Lung (tissue), 12 donors: ENCODE measurements around the gene NUB1. TPM values are rescaled to one million over a fixed set of nuclear protein-coding genes. Genes with fewer than 3 reads are reported as not detected.

ENCODE experiments used
- ATAC-seq: fragments of 200-7000 bp; cut with Tn5 transposase; one replicate; pipeline ENCODE4 v1.9.1; 2020; ENCODE audit warnings: moderate number of reproducible peaks; ENCODE audit not compliant: insufficient read depth, low FRiP score
- DNase-seq, 3 donors: peaks; one replicate each; pipeline ENCODE4 v3.0.0-alpha.2; 2013 to 2017
- H3K27ac ChIP-seq, 2 donors: one replicate each; pipeline ENCODE4 v1.5.1; 2013; ENCODE audit warnings: mild to moderate bottlenecking in 2 of 2, moderate library complexity in 2 of 2, control low read depth in 1 of 2, inconsistent platforms in 1 of 2, low read depth in 1 of 2, low read length in 1 of 2
- H3K27me3 ChIP-seq, 3 donors: one replicate each; pipeline ENCODE4 v1.5.1; 2013; ENCODE audit warnings: low read length in 2 of 3; ENCODE audit not compliant: control insufficient read depth in 3 of 3, insufficient read depth in 3 of 3
- H3K36me3 ChIP-seq, 4 donors: one replicate each; pipeline ENCODE4 v1.5.1; 2013; ENCODE audit warnings: low read length in 4 of 4, mild to moderate bottlenecking in 1 of 4, moderate library complexity in 1 of 4; ENCODE audit not compliant: control insufficient read depth in 4 of 4, insufficient read depth in 4 of 4
- H3K4me1 ChIP-seq, 5 donors: one replicate each; pipeline ENCODE4 v1.5.1; 2013; ENCODE audit warnings: low read length in 5 of 5, mild to moderate bottlenecking in 2 of 5, moderate library complexity in 1 of 5; ENCODE audit not compliant: control insufficient read depth in 5 of 5, insufficient read depth in 5 of 5
- H3K4me3 ChIP-seq: one replicate; pipeline ENCODE4 v1.5.1; 2013; ENCODE audit warnings: mild to moderate bottlenecking, control low read depth, moderate library complexity
- H3K9ac ChIP-seq, 2 donors: one replicate each; pipeline ENCODE4 v1.5.1; 2013; ENCODE audit warnings: low read length in 2 of 2, control low read depth in 1 of 2; ENCODE audit not compliant: insufficient read depth in 1 of 2
- H3K9me3 ChIP-seq, 4 donors: one replicate each; pipeline ENCODE4 v1.5.1; 2013; ENCODE audit warnings: low read length in 3 of 4, mild to moderate bottlenecking in 1 of 4, moderate library complexity in 1 of 4; ENCODE audit not compliant: control insufficient read depth in 4 of 4, insufficient read depth in 3 of 4
- WGBS, 2 donors: extraction: QIAGEN DNeasy Blood & Tissue Kit; methylation state at CpG; one replicate each; pipeline ENCODE4 v1.1.7; 2013; 5-methylcytosine and 5-hydroxymethylcytosine counted together
- polyA plus RNA-seq, 2 donors: library from polyadenylated mRNA; stranded (reverse); fragments of 200-250 nt; gene quantifications; one replicate each; pipeline ENCODE4 v1.2.1, GENCODE V29; 2013
- total RNA-seq, 2 donors: library from RNA; depleted of rRNA in 1 of 2; stranded (reverse); fragments of >200 nt in 1 of 2; gene quantifications; one replicate each; pipeline ENCODE4 v1.2.1, GENCODE V29; 2014 to 2021
- TF ChIP-seq, protein P1 (sequence below): IDR thresholded peaks from 2 replicates; pipeline ENCODE4 v1.5.1; 2012; ENCODE audit warnings: mild to moderate bottlenecking; ENCODE audit errors: control extremely low read depth, extremely low read depth
- donor health status: control.
- donor health status: control.
- donor health status: Bipolar disorder and iron deficiency.
- donor health status: healthy.
- donor health status: DM: yes; HTN: yes; CAD: no.

Gene NUB1
- total and polyA plus RNA-seq, 4 donors: 22.6 to 47.4 (median 34.6) TPM

DNA sequence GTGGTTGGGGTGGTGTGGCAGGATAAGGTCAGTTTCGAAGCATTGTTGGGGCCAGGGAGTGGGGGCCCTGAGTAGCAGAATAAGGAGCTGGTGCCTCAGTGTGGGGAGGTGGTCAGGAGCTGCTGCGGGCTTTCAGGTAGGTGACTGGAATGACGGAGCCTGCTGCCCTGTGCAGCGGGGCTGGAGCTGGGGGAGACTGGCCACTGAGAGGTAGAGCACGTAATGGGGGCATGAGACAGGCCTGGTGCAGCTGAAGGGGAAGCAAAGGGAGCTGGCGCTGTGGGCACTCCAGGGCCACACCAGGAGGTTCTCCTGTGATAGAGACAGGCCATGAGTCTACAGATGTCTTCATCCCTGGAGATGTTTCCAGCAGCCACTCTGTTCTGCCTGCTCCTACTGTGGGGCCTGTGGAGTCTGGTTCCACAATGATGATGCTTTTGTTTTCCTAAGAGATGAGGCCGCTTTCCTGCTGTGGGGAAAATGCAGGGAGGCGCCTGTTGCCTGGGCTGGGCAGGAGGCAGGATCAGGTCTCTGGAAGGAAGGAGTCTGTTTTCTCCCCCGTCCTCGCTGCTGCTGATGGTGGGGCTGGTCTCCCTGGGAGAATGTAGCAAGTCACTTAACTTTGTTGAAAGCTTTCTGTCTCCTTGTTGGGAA, 31.1 kb downstream of the NUB1 start:
- Histone ChIP-seq H3K27ac (no peak overlapping the region), H3K4me1 (peaks cover 0 to 6% (median 3%) of the 10 kb centered on the region in 5 donors), H3K9ac (no peak overlapping the region), H3K4me3 (no peak overlapping the region), H3K9me3 (no peaks in the 10 kb centered on the region), H3K36me3 (peaks cover 2 to 43% (median 21%) of the 10 kb centered on the region in 4 donors), H3K27me3 (no peaks in the 10 kb centered on the region)
- TF ChIP-seq, protein P1, sequence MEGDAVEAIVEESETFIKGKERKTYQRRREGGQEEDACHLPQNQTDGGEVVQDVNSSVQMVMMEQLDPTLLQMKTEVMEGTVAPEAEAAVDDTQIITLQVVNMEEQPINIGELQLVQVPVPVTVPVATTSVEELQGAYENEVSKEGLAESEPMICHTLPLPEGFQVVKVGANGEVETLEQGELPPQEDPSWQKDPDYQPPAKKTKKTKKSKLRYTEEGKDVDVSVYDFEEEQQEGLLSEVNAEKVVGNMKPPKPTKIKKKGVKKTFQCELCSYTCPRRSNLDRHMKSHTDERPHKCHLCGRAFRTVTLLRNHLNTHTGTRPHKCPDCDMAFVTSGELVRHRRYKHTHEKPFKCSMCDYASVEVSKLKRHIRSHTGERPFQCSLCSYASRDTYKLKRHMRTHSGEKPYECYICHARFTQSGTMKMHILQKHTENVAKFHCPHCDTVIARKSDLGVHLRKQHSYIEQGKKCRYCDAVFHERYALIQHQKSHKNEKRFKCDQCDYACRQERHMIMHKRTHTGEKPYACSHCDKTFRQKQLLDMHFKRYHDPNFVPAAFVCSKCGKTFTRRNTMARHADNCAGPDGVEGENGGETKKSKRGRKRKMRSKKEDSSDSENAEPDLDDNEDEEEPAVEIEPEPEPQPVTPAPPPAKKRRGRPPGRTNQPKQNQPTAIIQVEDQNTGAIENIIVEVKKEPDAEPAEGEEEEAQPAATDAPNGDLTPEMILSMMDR: no peak
- WGBS, 2 donors: 96 to 98% methylated on average over 10 of the region's 10 CpGs
- ATAC-seq: no peak
- no peak for DNase-seq

DNA sequence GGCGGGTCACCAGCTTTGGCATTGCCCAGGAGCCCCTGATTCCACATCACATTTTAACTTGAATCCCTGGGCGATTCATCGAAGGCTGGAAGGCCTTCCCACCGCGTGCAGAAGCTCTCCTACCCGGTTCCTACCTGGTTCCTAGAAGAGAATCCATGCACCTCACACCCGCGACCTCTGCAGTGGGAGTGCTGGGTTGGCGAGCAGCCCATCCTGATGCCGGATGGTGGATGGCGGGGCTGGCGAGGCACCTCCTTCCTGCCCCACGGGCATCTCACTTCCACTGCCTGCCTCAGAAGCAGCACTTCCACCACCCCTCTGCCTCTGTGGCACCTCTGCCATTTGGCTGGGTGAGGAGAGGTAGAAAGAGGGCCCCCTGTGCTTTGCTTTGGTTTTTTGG, 32.0 kb downstream of the NUB1 start:
- H3K27me3 ChIP-seq: no peaks in the 10 kb centered on the region
- no peaks in the 10 kb centered on the region for H3K9me3 ChIP-seq
- ATAC-seq (no peak), DNase-seq (no peak)
- no peak overlapping the region for H3K27ac ChIP-seq
- TF ChIP-seq, protein P1: no peak
- WGBS, 2 donors: 83% methylated on average over 13 of the region's 13 CpGs
- H3K36me3 ChIP-seq: peaks cover 2 to 49% (median 19%) of the 10 kb centered on the region in 4 donors
- H3K4me1 ChIP-seq: no peaks in the 10 kb centered on the region
- H3K4me3 ChIP-seq: no peak overlapping the region
- no peak overlapping the region for H3K9ac ChIP-seq

DNA sequence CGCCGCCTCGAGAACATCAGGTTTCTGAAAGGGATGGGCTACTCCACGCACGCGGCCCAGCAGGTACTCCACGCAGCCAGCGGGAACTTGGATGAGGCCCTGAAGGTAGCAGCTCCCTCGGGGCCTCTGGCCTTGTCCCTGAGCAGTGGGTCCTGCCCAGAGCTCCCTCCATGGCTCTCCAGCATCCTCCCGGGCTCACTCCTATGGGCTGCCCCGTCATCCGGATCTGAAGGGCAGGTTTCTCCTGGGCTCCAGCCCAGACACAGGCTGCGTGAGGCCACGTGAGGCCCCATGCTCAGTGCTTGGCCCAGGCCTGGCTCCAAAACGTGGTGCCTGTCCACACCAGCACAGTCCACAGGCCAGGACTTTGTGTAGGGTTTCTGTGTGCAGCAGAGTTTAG, 32.5 kb downstream of the NUB1 start:
- Histone ChIP-seq H3K9me3 (no peaks in the 10 kb centered on the region), H3K4me1 (no peaks in the 10 kb centered on the region), H3K27me3 (no peaks in the 10 kb centered on the region), H3K9ac (no peak overlapping the region), H3K4me3 (no peak overlapping the region), H3K36me3 (peaks cover 2 to 51% (median 18%) of the 10 kb centered on the region in 4 donors), H3K27ac (no peak overlapping the region)
- WGBS, 2 donors: 91 to 93% methylated on average over 15 of the region's 15 CpGs
- ATAC-seq (no peak), DNase-seq (no peak)
- TF ChIP-seq, protein P1: no peak

DNA sequence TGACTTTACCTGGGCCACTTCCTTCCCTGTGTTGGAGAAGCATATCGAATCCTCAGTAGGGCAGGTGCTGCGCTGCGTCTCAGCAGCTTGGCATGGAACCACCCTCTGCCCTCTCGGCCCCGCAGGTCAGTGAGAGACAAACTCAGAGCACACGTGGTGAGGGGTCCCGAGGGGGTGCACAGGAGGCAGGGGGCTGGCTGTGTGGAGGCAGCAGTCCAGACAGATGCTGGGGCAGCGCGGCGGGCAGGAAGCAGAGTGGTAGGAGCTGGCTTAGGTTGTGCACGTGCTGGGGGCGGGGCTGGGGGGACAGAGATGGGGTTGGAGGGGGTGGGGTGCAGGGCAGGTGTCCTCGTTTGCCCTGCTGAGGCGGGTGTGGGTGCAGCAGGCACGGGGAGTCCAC, 33.1 kb downstream of the NUB1 start:
- H3K9me3 ChIP-seq: no peaks in the 10 kb centered on the region
- no peaks in the 10 kb centered on the region for H3K27me3 ChIP-seq
- 90 to 91% methylated on average over 14 to 15 of the region's 15 CpGs for WGBS, 2 donors
- no peak overlapping the region for H3K4me3 ChIP-seq
- H3K4me1 ChIP-seq: no peaks in the 10 kb centered on the region
- H3K9ac ChIP-seq: no peak overlapping the region
- DNase-seq (no peak), ATAC-seq (no peak)
- no peak overlapping the region for H3K27ac ChIP-seq
- TF ChIP-seq, protein P1: no peak
- peaks cover 2 to 53% (median 16%) of the 10 kb centered on the region in 4 donors for H3K36me3 ChIP-seq
